B cell (primary cell): ENCODE data around the gene TMEM131.

Experiments used
- EZH2 ChIP-seq: IDR thresholded peaks from 2 replicates; pipeline ENCODE4 v1.6.1; 2012; ENCODE audit warnings: borderline replicate concordance, low read depth, mild to moderate bottlenecking, moderate library complexity, low read length; ENCODE audit not compliant: insufficient read depth, poor library complexity, severe bottlenecking
- TF ChIP-seq, protein P1 (sequence below): fragments of 200-600 bp; IDR thresholded peaks from one replicate; pipeline ENCODE4 v1.8.0; 2022; ENCODE audit warnings: antibody characterized with exemption, mild to moderate bottlenecking

DNA sequence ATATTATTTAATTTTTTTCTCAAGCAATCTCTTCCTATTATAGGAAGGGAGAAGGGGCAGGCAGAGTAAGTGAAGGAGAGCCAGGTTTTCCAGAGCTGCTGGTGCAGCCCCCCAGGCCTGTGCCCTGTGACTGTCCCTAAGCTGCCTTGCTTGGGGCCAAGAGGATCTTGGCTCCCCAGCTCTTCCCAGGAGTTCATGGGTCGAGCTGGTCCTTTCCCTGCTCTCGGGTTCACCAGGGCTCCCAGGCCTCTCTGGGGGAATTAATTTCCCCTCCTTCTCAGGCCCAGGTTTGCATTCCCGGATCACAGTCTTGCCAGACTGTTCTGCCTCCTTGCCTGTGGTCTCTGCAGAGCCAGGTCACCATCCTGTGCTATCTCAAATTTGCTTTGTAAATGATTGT is 12.7 kb upstream of the TMEM131 start:
- TF ChIP-seq, protein P1, sequence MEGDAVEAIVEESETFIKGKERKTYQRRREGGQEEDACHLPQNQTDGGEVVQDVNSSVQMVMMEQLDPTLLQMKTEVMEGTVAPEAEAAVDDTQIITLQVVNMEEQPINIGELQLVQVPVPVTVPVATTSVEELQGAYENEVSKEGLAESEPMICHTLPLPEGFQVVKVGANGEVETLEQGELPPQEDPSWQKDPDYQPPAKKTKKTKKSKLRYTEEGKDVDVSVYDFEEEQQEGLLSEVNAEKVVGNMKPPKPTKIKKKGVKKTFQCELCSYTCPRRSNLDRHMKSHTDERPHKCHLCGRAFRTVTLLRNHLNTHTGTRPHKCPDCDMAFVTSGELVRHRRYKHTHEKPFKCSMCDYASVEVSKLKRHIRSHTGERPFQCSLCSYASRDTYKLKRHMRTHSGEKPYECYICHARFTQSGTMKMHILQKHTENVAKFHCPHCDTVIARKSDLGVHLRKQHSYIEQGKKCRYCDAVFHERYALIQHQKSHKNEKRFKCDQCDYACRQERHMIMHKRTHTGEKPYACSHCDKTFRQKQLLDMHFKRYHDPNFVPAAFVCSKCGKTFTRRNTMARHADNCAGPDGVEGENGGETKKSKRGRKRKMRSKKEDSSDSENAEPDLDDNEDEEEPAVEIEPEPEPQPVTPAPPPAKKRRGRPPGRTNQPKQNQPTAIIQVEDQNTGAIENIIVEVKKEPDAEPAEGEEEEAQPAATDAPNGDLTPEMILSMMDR, result no peak
- no peak for TF ChIP-seq EZH2
